Chondrocyte (in vitro differentiated cells): ENCODE results near the gene PCDH18. TPM values are rescaled to one million over a fixed set of nuclear protein-coding genes. Genes with fewer than 3 reads are reported as not detected.

Experiments
- DNase-seq: peaks from one replicate; pipeline ENCODE4 v3.0.0; 2021; ENCODE audit warnings: mixed read lengths, low spot score
- H3K27ac Mint-ChIP-seq: one replicate; pipeline ENCODE4 v1.8.0; 2021; ENCODE audit warnings: mild to moderate bottlenecking, moderate library complexity, mixed read lengths; ENCODE audit not compliant: unreplicated experiment
- H3K27me3 Mint-ChIP-seq: 2 replicates; pipeline ENCODE4 v1.8.0; 2021; ENCODE audit warnings: low read depth, mixed read lengths
- H3K36me3 Mint-ChIP-seq: 2 replicates; pipeline ENCODE4 v1.8.0; 2021; ENCODE audit warnings: low read depth, mixed read lengths
- H3K4me1 Mint-ChIP-seq: 2 replicates; pipeline ENCODE4 v1.8.0; 2021; ENCODE audit warnings: low read depth, mild to moderate bottlenecking, mixed read lengths
- H3K4me3 Mint-ChIP-seq: one replicate; pipeline ENCODE4 v1.8.0; 2021; ENCODE audit warnings: mild to moderate bottlenecking, moderate library complexity, mixed read lengths; ENCODE audit not compliant: unreplicated experiment
- H3K9me3 Mint-ChIP-seq: 2 replicates; pipeline ENCODE4 v1.8.0; 2021; ENCODE audit warnings: low read depth, mixed read lengths
- total RNA-seq: library from RNA; stranded (reverse); gene quantifications from 3 replicates; pipeline ENCODE4 v1.2.1, GENCODE V29; 2021
- TF ChIP-seq, protein P1 (sequence below): fragments of 200-600 bp; sonication (generic); IDR thresholded peaks from 2 replicates; pipeline ENCODE4 v1.5.0; 2021; ENCODE audit warnings: antibody characterized with exemption, mild to moderate bottlenecking, moderate library complexity

PCDH18 gene
- total RNA-seq, 1 donor from 2014 or later: 33.3 TPM

DNA sequence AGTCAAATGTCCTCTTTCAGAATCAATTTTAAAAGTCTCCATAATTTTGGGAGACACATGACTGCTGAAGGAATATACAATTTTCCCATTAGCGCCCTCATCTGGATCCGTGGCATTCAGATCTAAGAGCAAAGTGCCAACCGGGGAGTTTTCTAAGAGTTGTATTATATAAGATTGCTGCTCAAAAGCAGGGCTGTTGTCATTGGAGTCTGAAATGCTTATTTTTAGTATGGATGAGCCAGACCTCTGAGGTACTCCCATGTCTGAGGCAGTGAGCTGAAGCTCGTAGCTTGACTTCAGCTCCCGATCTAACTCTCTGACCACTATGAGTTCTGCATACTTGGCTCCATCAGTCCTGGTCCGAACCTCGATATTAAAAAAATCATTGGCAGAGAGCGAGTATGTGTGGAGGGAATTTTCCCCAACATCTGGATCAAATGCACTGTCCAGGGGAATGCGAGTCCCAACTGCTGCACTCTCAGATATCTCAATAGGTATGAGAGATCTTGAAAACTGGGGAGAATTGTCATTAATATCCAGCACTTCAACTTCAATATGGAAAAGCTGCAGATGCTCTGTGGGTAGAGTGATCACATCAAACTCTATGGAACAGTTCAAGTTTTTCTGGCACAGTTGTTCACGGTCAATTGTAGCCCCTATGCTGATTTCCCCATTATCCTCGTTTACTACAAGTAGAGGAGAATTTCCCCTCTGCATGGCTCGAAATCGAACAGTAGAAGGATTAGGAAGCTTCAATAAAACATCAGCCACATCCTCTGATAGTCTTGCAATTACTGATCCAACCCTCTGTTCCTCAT is 917 bp downstream of the PCDH18 start:
- DNase-seq: no peak
- Mint-ChIP-seq H3K36me3 (peaks cover 22% of the 10 kb centered on the region), H3K27ac (no peak overlapping the region), H3K4me3 (no peak overlapping the region), H3K9me3 (no peaks in the 10 kb centered on the region), H3K27me3 (no peaks in the 10 kb centered on the region), H3K4me1 (peaks cover 26% of the 10 kb centered on the region)
- TF ChIP-seq, protein P1, sequence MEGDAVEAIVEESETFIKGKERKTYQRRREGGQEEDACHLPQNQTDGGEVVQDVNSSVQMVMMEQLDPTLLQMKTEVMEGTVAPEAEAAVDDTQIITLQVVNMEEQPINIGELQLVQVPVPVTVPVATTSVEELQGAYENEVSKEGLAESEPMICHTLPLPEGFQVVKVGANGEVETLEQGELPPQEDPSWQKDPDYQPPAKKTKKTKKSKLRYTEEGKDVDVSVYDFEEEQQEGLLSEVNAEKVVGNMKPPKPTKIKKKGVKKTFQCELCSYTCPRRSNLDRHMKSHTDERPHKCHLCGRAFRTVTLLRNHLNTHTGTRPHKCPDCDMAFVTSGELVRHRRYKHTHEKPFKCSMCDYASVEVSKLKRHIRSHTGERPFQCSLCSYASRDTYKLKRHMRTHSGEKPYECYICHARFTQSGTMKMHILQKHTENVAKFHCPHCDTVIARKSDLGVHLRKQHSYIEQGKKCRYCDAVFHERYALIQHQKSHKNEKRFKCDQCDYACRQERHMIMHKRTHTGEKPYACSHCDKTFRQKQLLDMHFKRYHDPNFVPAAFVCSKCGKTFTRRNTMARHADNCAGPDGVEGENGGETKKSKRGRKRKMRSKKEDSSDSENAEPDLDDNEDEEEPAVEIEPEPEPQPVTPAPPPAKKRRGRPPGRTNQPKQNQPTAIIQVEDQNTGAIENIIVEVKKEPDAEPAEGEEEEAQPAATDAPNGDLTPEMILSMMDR: peak; percentile 87

DNA sequence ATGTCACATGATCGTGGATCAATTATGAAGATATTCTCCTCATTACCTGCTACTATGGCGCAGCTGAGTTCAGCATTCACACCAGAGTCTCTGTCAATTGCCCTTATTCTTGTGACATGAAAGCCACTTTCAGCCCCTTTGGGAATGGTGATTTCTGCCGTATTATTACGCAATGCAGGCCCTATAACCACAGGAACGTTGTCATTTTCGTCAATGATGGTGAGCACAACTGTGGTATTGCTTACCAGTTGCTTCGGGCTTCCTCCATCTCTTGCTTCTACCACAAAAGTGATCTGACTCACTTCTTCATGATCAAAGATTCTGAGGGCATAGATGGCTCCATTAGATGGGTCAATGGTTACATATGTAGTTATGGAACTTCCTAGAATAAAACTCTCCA is 2.1 kb downstream of the PCDH18 start:
- Mint-ChIP-seq H3K4me1 (peaks cover 33% of the 10 kb centered on the region), H3K27me3 (no peaks in the 10 kb centered on the region), H3K27ac (no peak overlapping the region), H3K4me3 (no peak overlapping the region), H3K9me3 (no peaks in the 10 kb centered on the region), H3K36me3 (peaks cover 22% of the 10 kb centered on the region)
- TF ChIP-seq, protein P1: no peak
- no peak for DNase-seq

DNA sequence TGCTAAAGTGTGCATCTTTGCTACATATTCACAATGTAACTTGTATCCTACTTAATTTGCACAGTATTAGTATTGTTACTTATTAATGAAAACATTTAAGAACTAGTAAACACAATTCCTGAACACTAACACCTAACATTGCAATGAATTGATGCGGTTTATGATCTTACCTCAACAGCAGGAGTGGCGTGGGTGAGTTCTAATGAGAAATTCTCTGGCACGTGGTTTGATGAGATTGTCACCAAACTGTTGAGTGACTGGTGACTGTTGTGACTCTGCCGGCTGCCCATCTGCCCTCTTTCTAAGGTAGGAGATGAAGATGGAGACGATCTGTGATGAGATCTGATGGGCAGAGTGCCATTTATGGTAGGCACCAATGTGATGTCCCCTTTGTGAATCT is 2.9 kb downstream of the PCDH18 start:
- Mint-ChIP-seq H3K4me1 (peaks cover 40% of the 10 kb centered on the region), H3K4me3 (no peak overlapping the region), H3K36me3 (peaks cover 25% of the 10 kb centered on the region), H3K9me3 (no peaks in the 10 kb centered on the region), H3K27me3 (no peaks in the 10 kb centered on the region), H3K27ac (no peak overlapping the region)
- DNase-seq: no peak
- TF ChIP-seq, protein P1: no peak

DNA sequence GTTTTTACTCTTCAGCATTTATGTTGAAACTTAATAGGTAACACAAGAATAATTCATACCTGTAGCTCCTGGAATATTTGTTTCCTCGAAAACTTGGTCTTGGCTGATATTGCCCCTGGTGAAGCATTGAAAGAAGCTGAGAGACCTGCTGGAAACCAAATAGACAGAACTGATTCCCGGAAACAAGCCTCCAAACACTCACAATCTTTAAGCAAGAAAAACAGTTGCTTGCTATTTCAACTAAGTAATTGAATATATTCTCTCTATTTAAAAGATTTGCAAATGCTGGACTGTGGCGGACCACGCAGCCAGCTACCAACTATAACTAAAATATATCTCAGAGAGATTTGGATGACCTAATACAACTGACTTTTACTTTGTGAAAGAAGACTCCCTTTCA is 3.6 kb downstream of the PCDH18 start:
- TF ChIP-seq, protein P1: no peak
- DNase-seq: no peak
- Mint-ChIP-seq H3K4me1 (peaks cover 45% of the 10 kb centered on the region), H3K36me3 (peaks cover 28% of the 10 kb centered on the region), H3K9me3 (no peaks in the 10 kb centered on the region), H3K4me3 (no peak overlapping the region), H3K27me3 (no peaks in the 10 kb centered on the region), H3K27ac (peak overlapping the region; percentile 56)

DNA sequence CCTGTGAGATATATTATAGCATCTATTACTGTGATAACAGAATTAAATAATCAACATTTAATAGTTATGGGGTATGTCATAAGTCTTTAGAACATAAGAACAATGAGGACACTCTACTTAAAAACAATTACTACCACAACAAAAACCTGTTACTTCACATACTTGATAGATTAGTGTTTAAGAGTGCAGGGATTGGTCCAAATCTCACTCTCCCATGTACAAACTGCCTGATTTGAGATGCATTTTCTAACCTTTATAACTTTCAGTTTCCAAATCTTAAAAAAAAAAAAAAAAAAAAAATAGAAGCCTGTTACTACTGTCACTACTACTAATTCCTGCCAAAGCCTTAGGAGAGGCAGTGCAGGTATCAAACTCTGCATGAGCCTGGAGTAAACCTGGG is 5.6 kb downstream of the PCDH18 start:
- H3K27me3 Mint-ChIP-seq: no peaks in the 10 kb centered on the region
- H3K36me3 Mint-ChIP-seq: peaks cover 38% of the 10 kb centered on the region
- peaks cover 61% of the 10 kb centered on the region for H3K4me1 Mint-ChIP-seq
- H3K27ac Mint-ChIP-seq: peak overlapping the region; percentile 1
- TF ChIP-seq, protein P1: no peak
- DNase-seq: no peak
- no peak overlapping the region for H3K4me3 Mint-ChIP-seq
- no peaks in the 10 kb centered on the region for H3K9me3 Mint-ChIP-seq
